Measurements from ENCODE around the gene LSM5. TPM values are rescaled to one million over a fixed set of nuclear protein-coding genes. Genes with fewer than 3 reads are reported as not detected.

Gene LSM5
- total and polyA plus RNA-seq, 12 donors: 10.6 to 83.8 (median 44.9) TPM

GRCh38 chr7:32524631-32525030 lies 34.5 kb upstream of the LSM5 start:
- no peaks in the 10 kb centered on the region for H3K36me3 ChIP-seq (replicated peaks in 1 of 2)
- no peak overlapping the region for H3K27ac ChIP-seq
- no peak for DNase-seq
- no peak for TF ChIP-seq POLR2A (IDR thresholded peaks at IDR 0.05)
- TF ChIP-seq, protein P1, sequence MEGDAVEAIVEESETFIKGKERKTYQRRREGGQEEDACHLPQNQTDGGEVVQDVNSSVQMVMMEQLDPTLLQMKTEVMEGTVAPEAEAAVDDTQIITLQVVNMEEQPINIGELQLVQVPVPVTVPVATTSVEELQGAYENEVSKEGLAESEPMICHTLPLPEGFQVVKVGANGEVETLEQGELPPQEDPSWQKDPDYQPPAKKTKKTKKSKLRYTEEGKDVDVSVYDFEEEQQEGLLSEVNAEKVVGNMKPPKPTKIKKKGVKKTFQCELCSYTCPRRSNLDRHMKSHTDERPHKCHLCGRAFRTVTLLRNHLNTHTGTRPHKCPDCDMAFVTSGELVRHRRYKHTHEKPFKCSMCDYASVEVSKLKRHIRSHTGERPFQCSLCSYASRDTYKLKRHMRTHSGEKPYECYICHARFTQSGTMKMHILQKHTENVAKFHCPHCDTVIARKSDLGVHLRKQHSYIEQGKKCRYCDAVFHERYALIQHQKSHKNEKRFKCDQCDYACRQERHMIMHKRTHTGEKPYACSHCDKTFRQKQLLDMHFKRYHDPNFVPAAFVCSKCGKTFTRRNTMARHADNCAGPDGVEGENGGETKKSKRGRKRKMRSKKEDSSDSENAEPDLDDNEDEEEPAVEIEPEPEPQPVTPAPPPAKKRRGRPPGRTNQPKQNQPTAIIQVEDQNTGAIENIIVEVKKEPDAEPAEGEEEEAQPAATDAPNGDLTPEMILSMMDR (IDR thresholded peaks at IDR 0.05): no peak
- H3K4me1 ChIP-seq (replicated peaks in 1 of 2): peaks cover 3 to 5% of the 10 kb centered on the region in 2 donors
- intact Hi-C loops (cut with DNase I): no loop called here
- H3K27me3 ChIP-seq: no peaks in the 10 kb centered on the region
- no peak overlapping the region for H3K4me3 ChIP-seq
- H3K9me3 ChIP-seq (replicated peaks in 1 of 3): no peaks in the 10 kb centered on the region

- H3K4me3 ChIP-seq: no peak overlapping the region
- WGBS, 4 donors: 95 to 100% (median 96%) methylated on average over 6 of the region's 6 CpGs
- TF ChIP-seq, protein P1 (IDR thresholded peaks at IDR 0.05): no peak
- no peak for TF ChIP-seq POLR2A (IDR thresholded peaks at IDR 0.05)
- no peaks in the 10 kb centered on the region for H3K27me3 ChIP-seq
- no peaks in the 10 kb centered on the region for H3K36me3 ChIP-seq (replicated peaks in 1 of 2)
- no peaks in the 10 kb centered on the region for H3K9me3 ChIP-seq (replicated peaks in 1 of 3)
- intact Hi-C loops (cut with DNase I): no loop called here
- H3K4me1 ChIP-seq (replicated peaks in 1 of 2): no peaks in the 10 kb centered on the region
- H3K27ac ChIP-seq: no peak overlapping the region
- no peak for DNase-seq
Observed at GRCh38 chr7:32522746-32523530, 32.8 kb upstream of the LSM5 start.

DNA sequence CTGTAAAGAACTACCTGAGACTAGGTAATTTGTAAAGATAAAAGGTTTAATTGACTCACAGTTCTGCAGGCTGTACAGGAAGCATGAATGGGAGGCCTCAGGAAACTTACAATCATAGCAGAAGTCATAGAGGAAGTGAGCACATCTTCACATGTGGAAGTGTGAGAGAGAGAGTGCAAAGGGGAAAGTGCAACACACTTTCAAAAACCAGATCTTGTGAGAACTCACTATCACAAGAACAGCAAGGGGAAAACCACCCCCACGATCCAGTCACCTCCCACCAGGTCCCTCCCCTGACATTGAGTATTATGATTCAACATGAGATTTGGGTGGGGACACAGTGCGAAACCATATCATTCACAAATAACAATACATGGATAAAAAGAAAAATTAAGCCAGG lies 29.6 kb upstream of the LSM5 start:
- no peaks in the 10 kb centered on the region for H3K4me1 ChIP-seq (replicated peaks in 1 of 2)
- no peak overlapping the region for H3K4me3 ChIP-seq
- TF ChIP-seq POLR2A (IDR thresholded peaks at IDR 0.05): no peak
- TF ChIP-seq, protein P1 (IDR thresholded peaks at IDR 0.05): no peak
- WGBS, 4 donors: 71 to 98% (median 84%) methylated on average over 2 of the region's 2 CpGs
- intact Hi-C loops (cut with DNase I): no loop called here
- H3K9me3 ChIP-seq (replicated peaks in 1 of 3): no peaks in the 10 kb centered on the region
- no peaks in the 10 kb centered on the region for H3K36me3 ChIP-seq (replicated peaks in 1 of 2)
- no peak for DNase-seq
- no peaks in the 10 kb centered on the region for H3K27me3 ChIP-seq
- no peak overlapping the region for H3K27ac ChIP-seq

GRCh38 chr7:32518534-32519140 lies 28.5 kb upstream of the LSM5 start:
- Histone ChIP-seq H3K27ac (no peak overlapping the region), H3K9me3 (replicated peaks in 1 of 3) (no peaks in the 10 kb centered on the region), H3K27me3 (no peaks in the 10 kb centered on the region), H3K36me3 (replicated peaks in 1 of 2) (no peaks in the 10 kb centered on the region), H3K4me1 (replicated peaks in 1 of 2) (no peaks in the 10 kb centered on the region), H3K4me3 (no peak overlapping the region)
- no peak for DNase-seq
- intact Hi-C loops (cut with DNase I): no loop called here
- 89 to 94% (median 92%) methylated on average over 2 of the region's 2 CpGs for WGBS, 4 donors
- TF ChIP-seq POLR2A (IDR thresholded peaks at IDR 0.05): no peak
- TF ChIP-seq, protein P1 (IDR thresholded peaks at IDR 0.05): no peak
